ENCODE results near the gene SHC3. TPM values are rescaled to one million over a fixed set of nuclear protein-coding genes. Genes with fewer than 3 reads are reported as not detected.

The SHC3 gene
- total RNA-seq, 2 donors from 2014 or later, result 0.95 to 1.3 TPM

DNA sequence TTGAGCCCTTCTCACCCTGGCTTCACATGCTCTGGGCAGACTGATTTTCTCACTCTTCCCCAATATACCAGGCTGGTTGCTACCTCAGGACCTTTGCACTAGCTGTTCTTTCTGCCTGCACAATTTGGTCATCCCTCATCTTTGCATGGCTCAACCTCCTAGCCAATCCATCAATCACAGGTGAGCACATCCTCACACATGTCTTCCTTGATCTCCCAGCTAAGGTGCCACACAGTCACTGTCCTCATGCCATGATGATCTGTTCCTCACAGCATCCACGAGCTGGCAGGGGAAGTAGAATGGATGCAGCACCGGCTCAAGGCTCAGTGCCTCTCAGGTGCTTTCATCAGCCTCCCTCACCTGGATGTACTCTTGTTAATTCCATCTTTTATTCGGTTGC, 218.0 kb downstream of the SHC3 start:
- H3K9me3 Mint-ChIP-seq, result peaks cover 10% of the 10 kb centered on the region
- Histone ChIP-seq H3K27ac (ENCODE audit: low read depth, low read length) (no peak overlapping the region), H3K9ac (ENCODE audit: extremely low read depth, low read length, poor library complexity, severe bottlenecking) (no peak overlapping the region), H3K9me3 (ENCODE audit: control insufficient read depth, low read length) (peaks cover 7% of the 10 kb centered on the region), H3K4me1 (ENCODE audit: control insufficient read depth, insufficient read depth, low read length) (peaks cover 14% of the 10 kb centered on the region), H3K36me3 (ENCODE audit: control insufficient read depth, insufficient read depth, low read length) (no peaks in the 10 kb centered on the region), H3K27me3 (ENCODE audit: control insufficient read depth, insufficient read depth, low read length, poor library complexity, severe bottlenecking) (no peaks in the 10 kb centered on the region), H3K4me3 (ENCODE audit: low read length) (no peak overlapping the region)
- TF ChIP-seq, protein P1, sequence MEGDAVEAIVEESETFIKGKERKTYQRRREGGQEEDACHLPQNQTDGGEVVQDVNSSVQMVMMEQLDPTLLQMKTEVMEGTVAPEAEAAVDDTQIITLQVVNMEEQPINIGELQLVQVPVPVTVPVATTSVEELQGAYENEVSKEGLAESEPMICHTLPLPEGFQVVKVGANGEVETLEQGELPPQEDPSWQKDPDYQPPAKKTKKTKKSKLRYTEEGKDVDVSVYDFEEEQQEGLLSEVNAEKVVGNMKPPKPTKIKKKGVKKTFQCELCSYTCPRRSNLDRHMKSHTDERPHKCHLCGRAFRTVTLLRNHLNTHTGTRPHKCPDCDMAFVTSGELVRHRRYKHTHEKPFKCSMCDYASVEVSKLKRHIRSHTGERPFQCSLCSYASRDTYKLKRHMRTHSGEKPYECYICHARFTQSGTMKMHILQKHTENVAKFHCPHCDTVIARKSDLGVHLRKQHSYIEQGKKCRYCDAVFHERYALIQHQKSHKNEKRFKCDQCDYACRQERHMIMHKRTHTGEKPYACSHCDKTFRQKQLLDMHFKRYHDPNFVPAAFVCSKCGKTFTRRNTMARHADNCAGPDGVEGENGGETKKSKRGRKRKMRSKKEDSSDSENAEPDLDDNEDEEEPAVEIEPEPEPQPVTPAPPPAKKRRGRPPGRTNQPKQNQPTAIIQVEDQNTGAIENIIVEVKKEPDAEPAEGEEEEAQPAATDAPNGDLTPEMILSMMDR (conservative IDR thresholded peaks at IDR 0.05), result no peak
- no peaks in the 10 kb centered on the region for H3K27me3 Mint-ChIP-seq (ENCODE audit: insufficient read depth)
- peaks cover 41% of the 10 kb centered on the region for H3K4me1 Mint-ChIP-seq
- 88% methylated on average over 3 of the region's 3 CpGs; no CpG with 5 or more reads in 1 of the 2 experiments for WGBS, 2 experiments (ENCODE audit: insufficient coverage in 1 of 2, insufficient read length in 1 of 2)
- no peak overlapping the region for H3K4me3 Mint-ChIP-seq
- H3K27ac Mint-ChIP-seq, result no peak overlapping the region
- no peak for DNase-seq
- no peaks in the 10 kb centered on the region for H3K36me3 Mint-ChIP-seq (ENCODE audit: low read depth)

DNA sequence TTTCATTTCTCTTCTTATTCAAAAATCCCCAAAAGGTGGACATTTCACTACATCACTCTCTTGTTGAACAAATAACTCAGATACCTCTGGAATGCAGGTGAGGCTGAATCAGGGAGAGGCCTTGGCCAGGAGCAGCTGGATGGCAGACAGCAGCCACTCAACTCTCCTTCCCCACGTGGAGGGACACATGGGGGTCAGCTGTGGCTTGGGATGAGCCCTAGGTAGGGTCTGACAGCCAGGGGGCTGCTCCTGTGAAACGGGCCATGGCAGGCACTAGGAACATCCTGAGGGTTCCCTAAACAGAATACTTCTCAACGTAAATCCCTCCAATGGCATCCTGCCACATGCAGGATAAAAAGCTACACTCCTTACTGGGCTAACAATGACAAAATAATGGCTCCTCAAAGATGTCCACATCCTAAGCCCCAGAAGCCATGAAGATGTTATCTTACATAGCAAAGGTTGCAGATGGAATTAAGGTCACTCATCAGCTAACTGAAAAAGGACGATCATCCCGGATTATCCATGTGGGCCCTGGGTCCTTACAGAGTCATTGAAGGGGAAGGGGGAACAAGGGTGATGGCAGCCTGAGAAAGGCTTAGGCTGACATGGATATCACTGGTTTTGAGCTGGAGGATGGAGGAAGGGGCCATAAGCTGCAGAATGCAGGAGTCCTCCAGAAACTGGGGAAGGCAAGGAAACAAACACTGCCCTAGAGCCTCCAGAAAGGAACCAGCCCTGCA, 218.7 kb downstream of the SHC3 start:
- Histone ChIP-seq H3K27ac (ENCODE audit: low read depth, low read length) (no peak overlapping the region), H3K9ac (ENCODE audit: extremely low read depth, low read length, poor library complexity, severe bottlenecking) (no peak overlapping the region), H3K9me3 (ENCODE audit: control insufficient read depth, low read length) (peaks cover 8% of the 10 kb centered on the region), H3K4me3 (ENCODE audit: low read length) (peak overlapping the region; percentile 41), H3K4me1 (ENCODE audit: control insufficient read depth, insufficient read depth, low read length) (peaks cover 14% of the 10 kb centered on the region), H3K27me3 (ENCODE audit: control insufficient read depth, insufficient read depth, low read length, poor library complexity, severe bottlenecking) (no peaks in the 10 kb centered on the region), H3K36me3 (ENCODE audit: control insufficient read depth, insufficient read depth, low read length) (no peaks in the 10 kb centered on the region)
- peaks cover 39% of the 10 kb centered on the region for H3K4me1 Mint-ChIP-seq
- no peak overlapping the region for H3K27ac Mint-ChIP-seq
- H3K36me3 Mint-ChIP-seq (ENCODE audit: low read depth), result no peaks in the 10 kb centered on the region
- peaks cover 10% of the 10 kb centered on the region for H3K9me3 Mint-ChIP-seq
- DNase-seq, result no peak
- 90 to 96% methylated on average over 3 to 5 of the region's 5 CpGs for WGBS, 2 experiments (ENCODE audit: insufficient coverage in 1 of 2, insufficient read length in 1 of 2)
- H3K27me3 Mint-ChIP-seq (ENCODE audit: insufficient read depth), result no peaks in the 10 kb centered on the region
- TF ChIP-seq, protein P1 (conservative IDR thresholded peaks at IDR 0.05), result no peak
- no peak overlapping the region for H3K4me3 Mint-ChIP-seq

DNA sequence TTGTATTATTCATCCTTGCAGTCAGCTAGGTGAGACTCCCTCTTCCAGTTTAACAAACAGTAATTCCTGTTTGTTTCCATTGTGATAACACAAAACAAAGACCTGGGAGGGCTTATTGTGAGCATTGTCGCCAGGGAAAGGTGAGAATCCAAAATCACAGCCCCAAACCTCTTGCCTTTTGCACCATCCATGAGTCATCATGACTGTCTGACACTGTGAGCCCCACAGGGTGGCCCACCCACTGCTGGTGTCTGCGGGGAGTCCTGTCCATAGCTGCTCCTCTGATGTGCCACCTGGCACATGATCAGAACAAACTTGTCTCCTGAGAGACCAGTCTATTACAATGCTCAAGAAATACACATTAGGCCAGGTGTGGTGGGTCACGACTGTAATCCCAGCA, 221.1 kb downstream of the SHC3 start:
- H3K36me3 ChIP-seq (ENCODE audit: control insufficient read depth, insufficient read depth, low read length), result no peaks in the 10 kb centered on the region
- peaks cover 14% of the 10 kb centered on the region for H3K4me1 ChIP-seq (ENCODE audit: control insufficient read depth, insufficient read depth, low read length)
- Mint-ChIP-seq H3K27ac (peak overlapping the region; percentile 96), H3K36me3 (ENCODE audit: low read depth) (no peaks in the 10 kb centered on the region), H3K27me3 (ENCODE audit: insufficient read depth) (peaks cover 2% of the 10 kb centered on the region), H3K9me3 (peaks cover 17% of the 10 kb centered on the region), H3K4me3 (no peak overlapping the region), H3K4me1 (peaks cover 23% of the 10 kb centered on the region)
- WGBS, 2 experiments (ENCODE audit: insufficient coverage in 1 of 2, insufficient read length in 1 of 2), result 31 to 59% methylated on average over 2 to 3 of the region's 3 CpGs
- peak; percentile 94 for DNase-seq
- TF ChIP-seq, protein P1 (conservative IDR thresholded peaks at IDR 0.05), result no peak
- H3K9me3 ChIP-seq (ENCODE audit: control insufficient read depth, low read length), result peaks cover 17% of the 10 kb centered on the region
- no peaks in the 10 kb centered on the region for H3K27me3 ChIP-seq (ENCODE audit: control insufficient read depth, insufficient read depth, low read length, poor library complexity, severe bottlenecking)
- H3K4me3 ChIP-seq (ENCODE audit: low read length), result no peak overlapping the region
- H3K9ac ChIP-seq (ENCODE audit: extremely low read depth, low read length, poor library complexity, severe bottlenecking), result peak overlapping the region; percentile 39
- no peak overlapping the region for H3K27ac ChIP-seq (ENCODE audit: low read depth, low read length)

Other genes starting within 250 kb of the SHC3 start
- 10 to 100 TPM; 53.6 to 95.2 TPM for gene S1PR3, start 187.3 kb downstream of the SHC3 start, total RNA-seq
- 100 to 1,000 TPM; 163 to 209 TPM for gene CKS2, start 132.4 kb upstream of the SHC3 start, total RNA-seq
- 10 to 100 TPM; 55.7 to 56.0 TPM for gene SECISBP2, start 139.7 kb upstream of the SHC3 start, total RNA-seq